Stomach smooth muscle (tissue), 2 donors: Measurements from ENCODE around the gene SLC12A6.

Experiments used
- H3K27ac ChIP-seq: one replicate; pipeline ENCODE4 v1.7.0; 2013; ENCODE audit warnings: mild to moderate bottlenecking, low read length, inconsistent platforms
- H3K27me3 ChIP-seq, 2 donors: one replicate each; pipeline ENCODE4 v1.7.0; 2013; ENCODE audit warnings: low read length in 2 of 2; ENCODE audit not compliant: insufficient read depth in 2 of 2, control insufficient read depth in 1 of 2
- H3K36me3 ChIP-seq, 2 donors: one replicate each; pipeline ENCODE4 v1.7.0; 2013; ENCODE audit warnings: low read length in 2 of 2; ENCODE audit not compliant: control insufficient read depth in 2 of 2, insufficient read depth in 2 of 2
- H3K4me1 ChIP-seq: one replicate; pipeline ENCODE4 v1.7.0; 2013; ENCODE audit warnings: low read length; ENCODE audit not compliant: control insufficient read depth, insufficient read depth
- H3K4me3 ChIP-seq, 2 donors: one replicate each; pipeline ENCODE4 v1.7.0; 2013; ENCODE audit warnings: low read length in 2 of 2
- H3K9ac ChIP-seq, 2 donors: one replicate each; pipeline ENCODE4 v1.7.0; 2013; ENCODE audit warnings: low read length in 2 of 2, mild to moderate bottlenecking in 1 of 2
- H3K9me3 ChIP-seq, 2 donors: one replicate each; pipeline ENCODE4 v1.7.0; 2013; ENCODE audit warnings: low read length in 2 of 2; ENCODE audit not compliant: control insufficient read depth in 2 of 2
- donor health status: healthy.
- donor health status: Pancreatic carcinoma.

Gene SLC12A6

DNA sequence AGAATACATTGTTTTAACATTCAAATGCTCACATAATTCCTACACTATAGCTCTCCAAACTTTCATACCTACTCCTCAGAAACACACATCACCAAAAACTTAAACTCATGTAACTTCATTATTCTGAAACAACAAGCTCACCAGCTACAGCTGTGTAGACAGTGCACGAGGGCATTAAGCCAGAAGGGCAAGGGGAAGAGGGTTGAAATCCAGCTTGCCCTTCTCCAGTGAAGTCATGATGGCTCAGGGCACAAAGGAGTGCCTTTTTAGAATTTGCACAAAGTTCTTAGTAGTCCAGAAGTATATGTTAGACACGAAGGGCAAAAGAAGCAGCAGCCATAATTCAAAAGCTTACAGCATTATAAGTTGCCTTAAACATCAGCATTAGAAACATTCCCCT lies 8.6 kb downstream of the SLC12A6 start:
- Histone ChIP-seq H3K4me3 (no peak overlapping the region), H3K27ac (no peak overlapping the region), H3K9ac (no peak overlapping the region), H3K36me3 (no peaks in the 10 kb centered on the region), H3K27me3 (no peaks in the 10 kb centered on the region), H3K9me3 (no peaks in the 10 kb centered on the region), H3K4me1 (no peaks in the 10 kb centered on the region)

DNA sequence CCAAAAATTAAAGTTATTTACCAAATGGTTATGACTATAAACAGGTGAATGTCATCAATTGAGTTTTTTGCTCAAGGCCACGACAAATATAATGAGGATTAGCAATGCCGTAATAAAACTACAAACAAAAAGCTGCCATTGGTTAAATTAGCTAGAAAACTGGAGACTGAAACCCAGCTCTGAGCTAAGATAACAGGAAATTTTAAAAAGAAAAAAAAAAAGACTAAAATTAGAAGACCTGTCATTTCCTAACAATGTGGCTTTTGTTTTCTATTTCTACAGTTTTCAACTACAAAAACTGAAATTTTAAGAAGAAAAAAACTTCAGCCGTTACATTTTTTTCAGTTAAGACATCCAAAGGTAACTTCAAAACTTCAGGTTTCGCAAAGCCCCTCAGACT lies 9.7 kb downstream of the SLC12A6 start:
- Histone ChIP-seq H3K4me1 (no peaks in the 10 kb centered on the region), H3K27me3 (no peaks in the 10 kb centered on the region), H3K9me3 (no peaks in the 10 kb centered on the region), H3K36me3 (no peaks in the 10 kb centered on the region), H3K9ac (no peak overlapping the region), H3K4me3 (no peak overlapping the region), H3K27ac (no peak overlapping the region)

DNA sequence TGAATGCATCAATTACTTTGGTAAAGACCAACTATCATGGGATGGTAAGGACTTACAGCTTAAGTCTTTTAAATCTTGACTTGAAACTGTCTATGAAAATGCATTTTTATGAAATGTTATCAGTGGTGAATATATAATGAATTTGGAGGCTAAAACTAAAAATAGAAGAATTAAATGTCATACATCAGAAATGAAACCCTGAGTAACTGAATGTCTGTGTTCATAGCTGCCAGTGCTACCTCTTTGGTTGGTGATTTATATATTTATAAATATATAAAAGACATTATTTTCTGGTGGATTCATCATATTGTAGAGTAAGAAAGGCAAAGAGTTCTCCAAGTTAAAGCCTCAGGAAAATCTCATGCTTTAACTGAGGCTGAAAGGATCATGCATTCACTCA lies 12.2 kb downstream of the SLC12A6 start:
- Histone ChIP-seq H3K9me3 (no peaks in the 10 kb centered on the region), H3K9ac (no peak overlapping the region), H3K4me1 (no peaks in the 10 kb centered on the region), H3K36me3 (no peaks in the 10 kb centered on the region), H3K4me3 (no peak overlapping the region), H3K27me3 (no peaks in the 10 kb centered on the region), H3K27ac (no peak overlapping the region)

DNA sequence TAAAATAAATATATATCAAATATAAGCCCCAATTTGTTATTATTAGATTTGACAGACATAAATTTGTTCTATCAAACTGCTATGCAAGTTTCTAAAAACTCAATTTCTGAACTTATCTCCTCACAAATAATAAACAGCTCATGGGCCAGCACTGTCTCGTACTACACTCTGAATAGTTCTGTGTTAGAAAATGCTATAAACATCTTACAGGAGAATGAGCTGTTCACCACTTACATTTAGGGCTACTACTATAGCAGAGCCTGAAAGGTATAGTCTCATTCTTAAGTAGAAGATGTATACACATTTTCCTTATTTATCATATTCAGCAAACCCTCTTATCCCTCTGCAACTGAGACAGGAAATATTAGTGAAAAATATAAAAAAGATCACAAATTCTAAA lies 12.6 kb downstream of the SLC12A6 start:
- no peak overlapping the region for H3K27ac ChIP-seq
- H3K27me3 ChIP-seq: no peaks in the 10 kb centered on the region
- H3K9ac ChIP-seq: no peak overlapping the region
- H3K36me3 ChIP-seq: no peaks in the 10 kb centered on the region
- H3K4me3 ChIP-seq: no peak overlapping the region
- H3K9me3 ChIP-seq: no peaks in the 10 kb centered on the region
- no peaks in the 10 kb centered on the region for H3K4me1 ChIP-seq

DNA sequence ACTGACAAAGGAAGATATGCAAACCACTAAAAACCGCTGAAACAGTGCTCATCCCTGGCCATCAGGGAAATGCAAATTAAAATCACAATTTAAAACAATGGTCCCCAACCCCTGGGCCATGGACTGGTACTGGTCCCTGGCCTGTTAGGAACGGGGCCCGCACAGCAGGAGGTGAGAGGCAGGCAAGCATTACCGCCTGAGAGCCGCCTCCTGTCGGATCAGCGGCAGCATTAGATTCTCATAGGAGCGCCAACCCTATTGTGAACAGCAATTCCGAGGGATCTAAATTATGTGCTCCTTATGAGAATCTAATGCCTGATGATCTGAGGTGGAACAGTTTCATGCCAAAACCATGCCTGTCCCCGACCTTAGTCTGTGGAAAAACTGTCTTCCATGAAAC lies 14.4 kb downstream of the SLC12A6 start:
- Histone ChIP-seq H3K4me3 (no peak overlapping the region), H3K36me3 (no peaks in the 10 kb centered on the region), H3K9ac (no peak overlapping the region), H3K9me3 (no peaks in the 10 kb centered on the region), H3K27ac (no peak overlapping the region), H3K4me1 (no peaks in the 10 kb centered on the region), H3K27me3 (no peaks in the 10 kb centered on the region)

DNA sequence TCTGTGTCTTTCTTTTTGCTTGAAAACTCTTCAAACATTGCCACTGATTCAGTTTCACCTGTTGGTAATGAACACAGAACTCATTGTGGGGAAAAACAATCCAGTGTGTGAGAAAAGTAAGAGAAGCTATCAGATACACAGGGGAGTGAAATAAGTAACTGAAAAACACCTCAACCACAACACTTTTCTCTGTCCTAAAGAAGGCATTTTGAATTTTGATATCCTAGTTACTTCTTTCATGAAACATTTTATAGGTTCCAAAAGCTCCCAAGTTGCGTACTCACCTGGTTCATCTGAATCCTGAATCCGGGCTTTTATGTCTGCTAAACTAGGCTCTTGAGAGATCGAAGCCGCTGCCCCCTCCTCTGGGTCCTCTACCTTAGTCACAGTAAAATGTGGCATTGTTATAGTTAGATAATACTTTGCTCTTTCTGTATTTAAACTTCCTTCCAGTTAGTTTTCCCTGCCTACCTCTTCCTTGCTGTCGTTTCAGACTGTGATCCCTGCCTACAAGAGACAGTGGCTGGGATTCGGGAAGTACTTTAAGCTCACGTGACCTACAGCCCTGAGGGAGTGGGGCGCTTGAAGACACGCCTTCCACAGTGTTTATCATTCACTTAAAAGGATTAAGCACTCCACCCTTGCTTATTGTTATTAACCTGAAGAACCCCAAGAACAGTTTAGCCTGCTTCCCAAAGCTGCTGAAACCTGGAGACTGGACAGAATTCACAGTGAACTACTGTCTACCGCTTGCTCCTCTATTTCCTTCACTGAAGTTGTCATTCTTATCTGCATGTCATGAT lies 19.1 kb downstream of the SLC12A6 start:
- peak overlapping the region; percentile 64 to 66 for H3K9ac ChIP-seq
- H3K27me3 ChIP-seq: no peaks in the 10 kb centered on the region
- no peaks in the 10 kb centered on the region for H3K36me3 ChIP-seq
- no peak overlapping the region for H3K27ac ChIP-seq
- peak overlapping the region; percentile 76 to 77 for H3K4me3 ChIP-seq
- no peaks in the 10 kb centered on the region for H3K4me1 ChIP-seq
- no peaks in the 10 kb centered on the region for H3K9me3 ChIP-seq

DNA sequence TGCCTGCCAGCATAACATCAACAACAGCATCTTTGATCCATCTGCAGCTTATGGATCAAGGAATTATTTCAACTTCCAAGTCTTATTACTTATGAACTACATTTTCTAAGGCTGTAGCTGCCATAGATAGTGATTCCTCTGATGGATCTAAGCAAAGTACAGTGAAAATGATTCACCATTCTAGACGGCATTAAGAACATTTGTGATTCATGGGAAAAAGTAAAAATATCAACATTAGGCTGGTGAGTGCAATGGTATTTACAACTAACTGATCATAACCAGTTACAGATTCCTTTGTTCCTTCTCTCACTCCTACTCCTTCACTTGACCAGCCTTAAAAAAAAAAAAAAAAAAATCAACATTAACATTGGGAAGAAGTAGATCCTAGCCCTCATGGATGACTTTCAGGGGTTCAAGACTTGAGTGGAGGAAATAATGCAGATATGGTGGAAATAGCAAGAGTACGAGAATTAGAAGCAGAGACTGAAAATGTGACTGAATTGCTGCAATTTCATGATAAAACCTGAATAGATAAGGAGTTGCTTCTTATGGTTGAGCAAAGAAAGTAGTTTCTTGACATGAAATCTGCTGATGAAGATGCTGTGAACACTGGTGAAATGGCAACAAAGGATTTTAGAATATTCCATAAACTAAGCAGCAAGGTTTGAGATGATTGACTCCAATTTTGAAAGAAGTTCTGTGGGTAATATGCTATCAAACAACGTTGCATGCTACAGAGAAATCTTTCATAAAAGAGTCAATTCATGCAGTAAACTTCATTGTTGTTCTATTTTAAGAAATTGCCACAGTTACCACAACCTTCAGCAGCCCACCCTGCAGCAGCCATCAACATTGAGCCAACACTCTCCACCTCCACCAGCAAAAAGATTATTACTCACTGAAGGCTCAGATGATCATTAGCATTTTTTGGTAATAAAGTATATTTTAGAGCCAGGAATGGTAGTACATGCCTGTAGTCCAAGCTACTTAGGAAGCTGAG lies 22.8 kb downstream of the SLC12A6 start:
- no peak overlapping the region for H3K4me3 ChIP-seq
- H3K27ac ChIP-seq: no peak overlapping the region
- H3K27me3 ChIP-seq: no peaks in the 10 kb centered on the region
- H3K4me1 ChIP-seq: no peaks in the 10 kb centered on the region
- H3K36me3 ChIP-seq: no peaks in the 10 kb centered on the region
- H3K9ac ChIP-seq: no peak overlapping the region
- H3K9me3 ChIP-seq: no peaks in the 10 kb centered on the region

DNA sequence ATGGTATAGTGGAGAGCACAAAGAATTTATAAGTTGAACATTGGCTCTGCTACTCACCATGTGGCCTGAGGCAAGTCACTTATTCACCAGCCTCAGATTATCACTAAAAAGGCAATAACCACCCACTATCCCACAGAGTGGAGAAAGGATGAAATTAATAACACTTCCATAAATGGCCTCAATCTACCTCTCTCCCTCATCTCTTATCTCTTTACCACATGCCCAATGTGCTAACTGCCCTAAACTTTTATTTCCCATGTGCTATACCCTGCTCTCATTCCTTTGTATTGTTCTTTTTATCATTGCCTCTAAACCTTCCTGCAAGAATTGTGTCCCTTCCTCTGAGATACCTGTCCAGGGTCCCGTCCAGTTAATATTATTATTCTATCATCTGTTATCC lies 26.0 kb downstream of the SLC12A6 start:
- Histone ChIP-seq H3K36me3 (no peaks in the 10 kb centered on the region), H3K4me1 (no peaks in the 10 kb centered on the region), H3K9ac (no peak overlapping the region), H3K27ac (no peak overlapping the region), H3K27me3 (no peaks in the 10 kb centered on the region), H3K4me3 (no peak overlapping the region), H3K9me3 (no peaks in the 10 kb centered on the region)

DNA sequence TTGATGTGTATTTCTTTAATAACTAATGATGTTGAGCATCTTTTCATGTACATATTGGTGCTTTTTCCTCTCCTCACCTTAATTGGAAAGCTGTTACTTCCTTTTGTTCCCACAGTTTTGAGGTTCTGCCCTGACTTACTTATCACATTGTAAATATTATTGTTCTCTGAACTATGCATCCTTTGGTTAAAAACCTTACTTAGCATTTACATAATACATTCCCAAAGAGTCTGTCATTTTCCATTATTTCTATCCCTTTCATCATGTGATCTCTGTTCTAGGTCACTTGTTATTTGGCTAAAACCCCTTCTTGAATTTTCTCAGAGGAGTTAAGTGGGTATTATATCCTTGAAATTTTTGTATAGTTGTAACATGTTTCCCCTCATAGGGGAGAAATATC lies 33.0 kb downstream of the SLC12A6 start:
- Histone ChIP-seq H3K27me3 (no peaks in the 10 kb centered on the region), H3K4me1 (no peaks in the 10 kb centered on the region), H3K9me3 (no peaks in the 10 kb centered on the region), H3K4me3 (no peak overlapping the region), H3K27ac (no peak overlapping the region), H3K9ac (no peak overlapping the region), H3K36me3 (no peaks in the 10 kb centered on the region)

DNA sequence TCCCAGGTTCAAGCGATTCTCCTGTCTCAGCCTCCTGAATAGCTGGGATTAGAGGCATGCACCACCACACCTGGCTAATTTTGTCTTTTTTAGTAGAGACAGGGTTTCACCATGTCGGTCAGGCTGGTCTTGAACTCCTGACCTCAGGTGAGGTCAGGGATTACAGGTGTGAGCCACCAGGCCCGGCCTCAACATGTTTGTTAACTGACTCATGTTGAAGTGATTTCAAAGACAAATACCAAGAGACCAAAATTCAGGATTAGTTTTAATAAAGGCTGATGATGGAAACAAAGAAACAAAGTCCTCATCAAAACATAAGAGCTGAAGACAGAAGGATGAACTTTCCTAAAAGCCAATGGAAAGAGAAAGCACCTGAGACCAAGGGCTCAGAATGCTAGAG lies 36.5 kb downstream of the SLC12A6 start:
- Histone ChIP-seq H3K36me3 (no peaks in the 10 kb centered on the region), H3K4me1 (no peaks in the 10 kb centered on the region), H3K4me3 (no peak overlapping the region), H3K27me3 (no peaks in the 10 kb centered on the region), H3K9me3 (no peaks in the 10 kb centered on the region), H3K27ac (no peak overlapping the region), H3K9ac (no peak overlapping the region)

DNA sequence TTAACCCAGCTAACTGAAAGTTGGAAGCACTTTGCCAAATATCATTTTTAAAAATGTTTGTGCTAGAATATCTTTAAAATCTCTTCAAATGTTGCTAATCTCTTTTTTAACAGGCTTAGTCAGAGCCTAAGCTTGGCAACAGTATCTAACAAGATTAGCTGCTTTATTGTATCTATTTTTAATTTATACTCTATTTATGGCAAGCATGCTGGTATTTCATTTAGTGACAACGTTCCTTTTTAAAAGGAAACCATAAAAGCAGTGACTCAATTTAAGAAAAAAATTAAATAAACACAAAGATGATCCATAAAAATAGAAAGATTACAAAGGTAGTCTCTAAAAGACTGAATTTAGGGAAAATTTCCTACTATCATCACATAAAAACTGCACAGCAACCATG lies 40.5 kb downstream of the SLC12A6 start:
- H3K4me1 ChIP-seq: no peaks in the 10 kb centered on the region
- H3K4me3 ChIP-seq: no peak overlapping the region
- no peaks in the 10 kb centered on the region for H3K27me3 ChIP-seq
- no peak overlapping the region for H3K27ac ChIP-seq
- H3K9me3 ChIP-seq: no peaks in the 10 kb centered on the region
- H3K36me3 ChIP-seq: no peaks in the 10 kb centered on the region
- no peak overlapping the region for H3K9ac ChIP-seq
